Stimulated activated CD8-positive, alpha-beta memory T cell treated with anti-CD3 and anti-CD28 coated beads, Interleukin-4, amount 100 ng/mL, for 24 hours (primary cell): ENCODE results near the gene ZFY.
"Not testable (repeated sequence)": the region's sequence is repeated elsewhere in the genome, so short reads cannot be mapped to it uniquely, and the experiment has no call there.

Experiments
- DNase-seq: peaks from one replicate; pipeline ENCODE4 v3.0.0-alpha.2; 2020; ENCODE audit warnings: low read depth

The ZFY gene

GRCh38 chrY:2973110-2973751 lies 38.0 kb downstream of the ZFY start:
- DNase-seq: no peak

- DNase-seq: no peak
These were observed 44.1 kb downstream of the ZFY start for GRCh38 chrY:2979283-2979682.

- no peak for DNase-seq
These were observed 49.3 kb downstream of the ZFY start for GRCh38 chrY:2984491-2984890.

GRCh38 chrY:2987178-2987577 lies 52.0 kb downstream of the ZFY start:
- DNase-seq: not testable (repeated sequence)

- not testable (repeated sequence) for DNase-seq
These were observed 62.2 kb downstream of the ZFY start for GRCh38 chrY:2997369-2997768.

GRCh38 chrY:3002190-3002589 lies 67.0 kb downstream of the ZFY start:
- DNase-seq: no peak

GRCh38 chrY:3002680-3003515 lies 67.7 kb downstream of the ZFY start:
- DNase-seq: no peak

GRCh38 chrY:3003516-3003830 lies 68.3 kb downstream of the ZFY start:
- DNase-seq: no peak

GRCh38 chrY:3003846-3004245 lies 68.7 kb downstream of the ZFY start:
- DNase-seq: no peak

GRCh38 chrY:3006031-3006430 lies 70.8 kb downstream of the ZFY start:
- not testable (repeated sequence) for DNase-seq

GRCh38 chrY:3007967-3008366 lies 72.8 kb downstream of the ZFY start:
- no peak for DNase-seq

- no peak for DNase-seq
These were observed 77.0 kb downstream of the ZFY start for GRCh38 chrY:3012226-3012625.

- DNase-seq: no peak
These were observed 81.4 kb downstream of the ZFY start for GRCh38 chrY:3016594-3016993.

GRCh38 chrY:3018546-3018945 lies 83.4 kb downstream of the ZFY start:
- DNase-seq: no peak

- no peak for DNase-seq
These were observed 84.4 kb downstream of the ZFY start for GRCh38 chrY:3019584-3019983.

GRCh38 chrY:3021176-3021575 lies 86.0 kb downstream of the ZFY start:
- no peak for DNase-seq

GRCh38 chrY:3023606-3024005 lies 88.4 kb downstream of the ZFY start:
- no peak for DNase-seq

- no peak for DNase-seq
These were observed 90.2 kb downstream of the ZFY start for GRCh38 chrY:3025357-3025756.
